ENCODE data around the gene CA5B. TPM values are rescaled to one million over a fixed set of nuclear protein-coding genes. Genes with fewer than 3 reads are reported as not detected.

The CA5B gene
- total RNA-seq: 1 to 10 TPM; 4.2 to 8.2 (median 6.0) TPM

GRCh38 chrX:15737959-15738902, at the start of gene CA5B:
TSS of gene CA5B (plus strand) at chrX:15738270. CDS start at chrX:15750024, 11,754 bp downstream.
- H3K4me1 ChIP-seq: peaks cover 0 to 22% (median 9%) of the 10 kb centered on the region in 4 donors
- H3K4me3 ChIP-seq: peak within 1 kb of the TSS; percentile 52 to 68 (median 56)
- no peaks in the 10 kb centered on the region for H3K36me3 ChIP-seq
- H3K27me3 ChIP-seq: no peaks in the 10 kb centered on the region
- no peaks in the 10 kb centered on the region for H3K9me3 ChIP-seq
- TF ChIP-seq CTCF (IDR thresholded peaks at IDR 0.05) (no peak), EP300 (IDR thresholded peaks at IDR 0.05) (no peak), POLR2AphosphoS5 (IDR thresholded peaks at IDR 0.05) (peak in 1 of 2 donors; percentile 55), POLR2A (IDR thresholded peaks at IDR 0.05; ENCODE audit: low read depth) (no peak)
- intact Hi-C loops (cut with DNase I): no loop called here
- peak within 1 kb of the TSS; percentile 48 to 62 (median 55) for H3K27ac ChIP-seq (replicated peaks in 1 of 4)
- peak; percentile 96 for DNase-seq (ENCODE audit: extremely low spot score)
- 6% methylated on average over 41 of the region's 55 CpGs for WGBS

- WGBS: 88% methylated on average over 6 of the region's 6 CpGs
- H3K36me3 ChIP-seq: peaks cover 0 to 41% (median 32%) of the 10 kb centered on the region in 4 donors
- no peak overlapping the region for H3K27ac ChIP-seq (replicated peaks in 1 of 4)
- no peaks in the 10 kb centered on the region for H3K27me3 ChIP-seq
- intact Hi-C loops (cut with DNase I): no loop called here
- no peak for TF ChIP-seq POLR2A (IDR thresholded peaks at IDR 0.05; ENCODE audit: low read depth)
- no peak for TF ChIP-seq EP300 (IDR thresholded peaks at IDR 0.05)
- no peak for TF ChIP-seq CTCF (IDR thresholded peaks at IDR 0.05)
- TF ChIP-seq POLR2AphosphoS5 (IDR thresholded peaks at IDR 0.05): no peak
- no peak overlapping the region for H3K4me3 ChIP-seq
- H3K9me3 ChIP-seq: no peaks in the 10 kb centered on the region
- DNase-seq (ENCODE audit: extremely low spot score): no peak
- H3K4me1 ChIP-seq: no peaks in the 10 kb centered on the region
These were observed 43.1 kb upstream of the CA5B start for GRCh38 chrX:15694941-15695451.

- intact Hi-C loops (cut with DNase I): no loop called here
- 98% methylated on average over 3 of the region's 3 CpGs for WGBS
These were observed 41.6 kb upstream of the CA5B start for GRCh38 chrX:15696516-15696915.

More at GRCh38 chrX:15696516-15696915, 41.6 kb upstream of the CA5B start:
- Histone ChIP-seq H3K9me3 (no peaks in the 10 kb centered on the region), H3K4me3 (no peak overlapping the region), H3K4me1 (no peaks in the 10 kb centered on the region), H3K27me3 (no peaks in the 10 kb centered on the region), H3K36me3 (peaks cover 0 to 44% (median 25%) of the 10 kb centered on the region in 4 donors), H3K27ac (replicated peaks in 1 of 4) (no peak overlapping the region)
- no peak for DNase-seq (ENCODE audit: extremely low spot score)
- no peak for TF ChIP-seq CTCF (IDR thresholded peaks at IDR 0.05)
- no peak for TF ChIP-seq EP300 (IDR thresholded peaks at IDR 0.05)
- TF ChIP-seq POLR2A (IDR thresholded peaks at IDR 0.05; ENCODE audit: low read depth): no peak
- TF ChIP-seq POLR2AphosphoS5 (IDR thresholded peaks at IDR 0.05): no peak
